Neural cell (in vitro differentiated cells): ENCODE results near the gene ACOX2. TPM values are rescaled to one million over a fixed set of nuclear protein-coding genes. Genes with fewer than 3 reads are reported as not detected.

Experiments
- H2AFZ ChIP-seq: fragments of 200-600, 300-800 bp; sonication (generic), shearing (Covaris generic); 2 replicates; pipeline ENCODE4 v1.6.0; 2014; ENCODE audit warnings: low read depth, mild to moderate bottlenecking, antibody characterized with exemption, low read length, moderate library complexity
- H3F3A ChIP-seq: fragments of 200-600 bp; shearing (Covaris generic); 2 replicates; pipeline ENCODE4 v1.6.1; 2016; ENCODE audit warnings: mild to moderate bottlenecking, moderate library complexity, mixed read lengths, antibody characterized with exemption, low read length; ENCODE audit not compliant: insufficient read depth, poor library complexity, severe bottlenecking
- H3K27ac ChIP-seq: fragments of 200-600, 300-800 bp; sonication (generic), shearing (Covaris generic); 2 replicates; pipeline ENCODE4 v1.5.1; 2014; ENCODE audit warnings: mild to moderate bottlenecking, low read length, moderate library complexity
- H3K27me3 ChIP-seq: fragments of 300-800, 200-600 bp; sonication (generic), shearing (Covaris generic); 2 replicates; pipeline ENCODE4 v1.6.0; 2014; ENCODE audit warnings: mild to moderate bottlenecking, low read depth, low read length, moderate library complexity; ENCODE audit not compliant: insufficient read depth
- H3K36me3 ChIP-seq: fragments of 300-800, 200-600 bp; sonication (generic), shearing (Covaris generic); 2 replicates; pipeline ENCODE4 v1.5.1; 2014; ENCODE audit warnings: mild to moderate bottlenecking, antibody characterized with exemption, low read length, moderate library complexity; ENCODE audit not compliant: insufficient read depth
- H3K4me2 ChIP-seq: fragments of 300-800, 200-600 bp; sonication (generic), shearing (Covaris generic); 2 replicates; pipeline ENCODE4 v1.6.0; 2014; ENCODE audit warnings: mild to moderate bottlenecking, low read length
- H3K4me3 ChIP-seq: fragments of 300-800, 200-600 bp; sonication (generic), shearing (Covaris generic); 2 replicates; pipeline ENCODE4 v1.5.1; 2014; ENCODE audit warnings: mild to moderate bottlenecking, low read length, moderate library complexity
- H3K79me2 ChIP-seq: fragments of 200-600 bp; shearing (Covaris generic); replicated peaks from 2 replicates; pipeline ENCODE4 v1.6.0; 2014; ENCODE audit warnings: mild to moderate bottlenecking, low read length, moderate library complexity; ENCODE audit not compliant: insufficient read depth
- H3K9ac ChIP-seq: fragments of 300-800, 200-600 bp; sonication (generic), shearing (Covaris generic); 2 replicates; pipeline ENCODE4 v1.6.1; 2016; ENCODE audit warnings: mild to moderate bottlenecking, low read length, mixed read lengths
- H3K9me2 ChIP-seq: fragments of 200-600 bp; shearing (Covaris generic); 2 replicates; pipeline ENCODE4 v1.6.1; 2016; ENCODE audit warnings: mild to moderate bottlenecking, low read length, mixed read lengths; ENCODE audit not compliant: insufficient read depth
- H3K9me3 ChIP-seq: fragments of 200-600, 300-800 bp; sonication (generic), shearing (Covaris generic); 2 replicates; pipeline ENCODE4 v1.6.1; 2016; ENCODE audit warnings: mild to moderate bottlenecking, mixed run types, low read length, moderate library complexity, mixed read lengths
- H4K20me1 ChIP-seq: fragments of 200-600 bp; shearing (Covaris generic); 2 replicates; pipeline ENCODE4 v1.6.1; 2016; ENCODE audit warnings: mild to moderate bottlenecking, mixed run types; ENCODE audit not compliant: insufficient read depth
- EP300 ChIP-seq: fragments of 450-650 bp; conservative IDR thresholded peaks from 2 replicates; pipeline ENCODE4 v1.6.1; 2014; ENCODE audit warnings: antibody characterized with exemption, mild to moderate bottlenecking, moderate library complexity; ENCODE audit not compliant: poor library complexity, severe bottlenecking
- EZH2 ChIP-seq: fragments of 200-600, 300-800 bp; shearing (Covaris generic), sonication (generic); IDR thresholded peaks from 2 replicates; pipeline ENCODE4 v1.6.1; 2014; ENCODE audit warnings: antibody characterized with exemption, low read length, borderline replicate concordance, mild to moderate bottlenecking; ENCODE audit not compliant: insufficient read depth, poor library complexity, severe bottlenecking
- MXI1 ChIP-seq: fragments of 450-650 bp; conservative IDR thresholded peaks from 2 replicates; pipeline ENCODE4 v1.6.1; 2014; ENCODE audit warnings: antibody characterized with exemption, mild to moderate bottlenecking; ENCODE audit not compliant: poor library complexity, severe bottlenecking
- POLR2AphosphoS5 ChIP-seq: IDR thresholded peaks from 2 replicates; pipeline ENCODE4 v1.6.1; 2012
- RAD21 ChIP-seq: fragments of 450-650 bp; conservative IDR thresholded peaks from 2 replicates; pipeline ENCODE4 v1.6.1; 2014; ENCODE audit warnings: antibody characterized with exemption, mild to moderate bottlenecking, moderate library complexity
- SMC3 ChIP-seq: fragments of 450-650 bp; conservative IDR thresholded peaks from 2 replicates; pipeline ENCODE4 v1.6.1; 2014; ENCODE audit warnings: antibody characterized with exemption, mild to moderate bottlenecking, moderate library complexity; ENCODE audit not compliant: poor library complexity
- TAF1 ChIP-seq: IDR thresholded peaks from 2 replicates; pipeline ENCODE4 v1.6.1; 2012; ENCODE audit warnings: low read depth
- polyA plus RNA-seq: library from polyadenylated mRNA; depleted of rRNA; stranded (reverse); fragments of >200 nt; gene quantifications from 2 replicates; pipeline ENCODE4 v1.2.3, GENCODE V29; 2014
- TF ChIP-seq, protein P1 (sequence below): IDR thresholded peaks from 2 replicates; pipeline ENCODE4 v1.6.1; 2012; ENCODE audit warnings: borderline replicate concordance
- TF ChIP-seq, protein P2 (sequence below): fragments of 450-650 bp; IDR thresholded peaks from 2 replicates; pipeline ENCODE4 v1.5.1; 2014; ENCODE audit warnings: antibody characterized with exemption, mild to moderate bottlenecking, moderate library complexity; ENCODE audit not compliant: poor library complexity, severe bottlenecking

ACOX2 gene
- polyA plus RNA-seq, 1 donor from 2014 or later, result not detected

DNA sequence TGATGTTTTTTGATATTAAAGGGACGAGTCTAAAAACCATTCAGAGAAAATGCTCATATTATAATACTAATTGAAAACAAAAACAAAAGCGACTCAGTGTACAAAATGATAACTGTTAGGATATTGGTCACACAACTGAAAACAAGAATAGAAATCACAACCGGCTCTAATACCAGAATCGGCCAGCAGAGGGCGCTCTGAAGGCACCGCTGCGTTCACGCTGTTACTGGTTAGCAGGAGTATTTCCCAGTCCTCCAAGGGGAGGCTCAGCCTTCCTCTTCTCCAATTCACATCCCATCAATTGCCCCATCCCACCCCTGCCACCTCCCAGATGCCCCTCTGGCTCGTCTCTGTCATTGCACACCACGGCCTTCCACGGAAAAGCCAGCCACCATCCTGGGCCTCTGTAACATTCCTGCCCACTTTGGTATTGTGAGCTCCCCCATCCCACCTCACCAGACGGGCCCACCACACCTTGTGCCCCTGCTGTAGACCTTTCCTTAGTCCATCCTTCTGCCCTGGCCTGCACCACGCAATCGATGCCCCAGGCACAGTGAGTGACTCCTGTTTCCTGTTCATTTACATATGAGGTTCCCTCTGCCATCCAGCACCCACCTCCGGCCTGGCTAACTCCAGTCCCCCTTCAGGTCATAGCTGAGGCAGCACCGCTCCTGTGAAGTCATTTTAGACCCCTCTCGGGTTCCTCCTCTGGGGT lies 31.7 kb upstream of the ACOX2 start:
- Histone ChIP-seq H3K79me2 (no peaks in the 10 kb centered on the region), H2AFZ (no peak overlapping the region), H3K9me2 (no peaks in the 10 kb centered on the region), H3K4me3 (no peak overlapping the region), H3K9ac (no peak overlapping the region), H3F3A (no peaks in the 10 kb centered on the region), H3K27ac (no peak overlapping the region), H3K27me3 (no peaks in the 10 kb centered on the region), H3K9me3 (peaks cover 5% of the 10 kb centered on the region), H3K4me2 (no peak overlapping the region), H4K20me1 (no peaks in the 10 kb centered on the region), H3K36me3 (peaks cover 4% of the 10 kb centered on the region)
- TF ChIP-seq MXI1 (no peak), EP300 (no peak), SMC3 (peak; percentile 54), EZH2 (no peak), RAD21 (peak; percentile 57), POLR2AphosphoS5 (no peak), TAF1 (no peak)
- TF ChIP-seq, protein P1, sequence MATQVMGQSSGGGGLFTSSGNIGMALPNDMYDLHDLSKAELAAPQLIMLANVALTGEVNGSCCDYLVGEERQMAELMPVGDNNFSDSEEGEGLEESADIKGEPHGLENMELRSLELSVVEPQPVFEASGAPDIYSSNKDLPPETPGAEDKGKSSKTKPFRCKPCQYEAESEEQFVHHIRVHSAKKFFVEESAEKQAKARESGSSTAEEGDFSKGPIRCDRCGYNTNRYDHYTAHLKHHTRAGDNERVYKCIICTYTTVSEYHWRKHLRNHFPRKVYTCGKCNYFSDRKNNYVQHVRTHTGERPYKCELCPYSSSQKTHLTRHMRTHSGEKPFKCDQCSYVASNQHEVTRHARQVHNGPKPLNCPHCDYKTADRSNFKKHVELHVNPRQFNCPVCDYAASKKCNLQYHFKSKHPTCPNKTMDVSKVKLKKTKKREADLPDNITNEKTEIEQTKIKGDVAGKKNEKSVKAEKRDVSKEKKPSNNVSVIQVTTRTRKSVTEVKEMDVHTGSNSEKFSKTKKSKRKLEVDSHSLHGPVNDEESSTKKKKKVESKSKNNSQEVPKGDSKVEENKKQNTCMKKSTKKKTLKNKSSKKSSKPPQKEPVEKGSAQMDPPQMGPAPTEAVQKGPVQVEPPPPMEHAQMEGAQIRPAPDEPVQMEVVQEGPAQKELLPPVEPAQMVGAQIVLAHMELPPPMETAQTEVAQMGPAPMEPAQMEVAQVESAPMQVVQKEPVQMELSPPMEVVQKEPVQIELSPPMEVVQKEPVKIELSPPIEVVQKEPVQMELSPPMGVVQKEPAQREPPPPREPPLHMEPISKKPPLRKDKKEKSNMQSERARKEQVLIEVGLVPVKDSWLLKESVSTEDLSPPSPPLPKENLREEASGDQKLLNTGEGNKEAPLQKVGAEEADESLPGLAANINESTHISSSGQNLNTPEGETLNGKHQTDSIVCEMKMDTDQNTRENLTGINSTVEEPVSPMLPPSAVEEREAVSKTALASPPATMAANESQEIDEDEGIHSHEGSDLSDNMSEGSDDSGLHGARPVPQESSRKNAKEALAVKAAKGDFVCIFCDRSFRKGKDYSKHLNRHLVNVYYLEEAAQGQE, result no peak
- TF ChIP-seq, protein P2, sequence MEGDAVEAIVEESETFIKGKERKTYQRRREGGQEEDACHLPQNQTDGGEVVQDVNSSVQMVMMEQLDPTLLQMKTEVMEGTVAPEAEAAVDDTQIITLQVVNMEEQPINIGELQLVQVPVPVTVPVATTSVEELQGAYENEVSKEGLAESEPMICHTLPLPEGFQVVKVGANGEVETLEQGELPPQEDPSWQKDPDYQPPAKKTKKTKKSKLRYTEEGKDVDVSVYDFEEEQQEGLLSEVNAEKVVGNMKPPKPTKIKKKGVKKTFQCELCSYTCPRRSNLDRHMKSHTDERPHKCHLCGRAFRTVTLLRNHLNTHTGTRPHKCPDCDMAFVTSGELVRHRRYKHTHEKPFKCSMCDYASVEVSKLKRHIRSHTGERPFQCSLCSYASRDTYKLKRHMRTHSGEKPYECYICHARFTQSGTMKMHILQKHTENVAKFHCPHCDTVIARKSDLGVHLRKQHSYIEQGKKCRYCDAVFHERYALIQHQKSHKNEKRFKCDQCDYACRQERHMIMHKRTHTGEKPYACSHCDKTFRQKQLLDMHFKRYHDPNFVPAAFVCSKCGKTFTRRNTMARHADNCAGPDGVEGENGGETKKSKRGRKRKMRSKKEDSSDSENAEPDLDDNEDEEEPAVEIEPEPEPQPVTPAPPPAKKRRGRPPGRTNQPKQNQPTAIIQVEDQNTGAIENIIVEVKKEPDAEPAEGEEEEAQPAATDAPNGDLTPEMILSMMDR, result peak; percentile 65

DNA sequence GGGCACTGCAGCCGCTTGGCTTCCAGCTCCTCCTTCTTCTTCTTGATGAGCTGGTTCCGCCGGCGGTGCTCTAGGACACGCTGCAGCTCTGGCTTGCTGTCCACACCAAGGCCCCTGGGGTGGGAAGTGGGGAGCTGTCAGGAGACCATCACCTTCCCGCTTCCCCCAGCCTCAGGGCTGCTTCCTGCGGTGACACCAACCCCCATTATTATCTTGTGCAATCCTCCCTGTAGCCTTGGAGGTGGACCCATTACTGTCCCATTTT lies 30.2 kb upstream of the ACOX2 start:
- H3K79me2 ChIP-seq, result no peaks in the 10 kb centered on the region

More for the DNA sequence above, 30.2 kb upstream of the ACOX2 start:
- no peaks in the 10 kb centered on the region for H3K9me2 ChIP-seq
- peaks cover 3% of the 10 kb centered on the region for H3K9me3 ChIP-seq
- no peaks in the 10 kb centered on the region for H3F3A ChIP-seq
- H4K20me1 ChIP-seq, result no peaks in the 10 kb centered on the region
- H3K27ac ChIP-seq, result no peak overlapping the region
- no peaks in the 10 kb centered on the region for H3K27me3 ChIP-seq
- no peak overlapping the region for H3K4me2 ChIP-seq
- TF ChIP-seq, protein P2, result no peak
- TF ChIP-seq RAD21, result no peak
- no peak overlapping the region for H3K9ac ChIP-seq
- H2AFZ ChIP-seq, result no peak overlapping the region
- no peak overlapping the region for H3K4me3 ChIP-seq
- peaks cover 3% of the 10 kb centered on the region for H3K36me3 ChIP-seq
